ENCODE results near the gene TYW1.
"Not testable (repeated sequence)": the region's sequence is repeated elsewhere in the genome, so short reads cannot be mapped to it uniquely, and the experiment has no call there.

- not testable (repeated sequence) for TF ChIP-seq CTCF (IDR thresholded peaks at IDR 0.05; ENCODE audit: insufficient read depth, low read length, poor library complexity, severe bottlenecking); EZH2phosphoT487 (conservative IDR thresholded peaks at IDR 0.05; ENCODE audit: low read length)
Measured at GRCh38 chr7:67182956-67183750, 186.5 kb downstream of the TYW1 start.
